Measurements from ENCODE around the gene ZNF333.
"Not testable (repeated sequence)": the region's sequence is repeated elsewhere in the genome, so short reads cannot be mapped to it uniquely, and the experiment has no call there.

Gene ZNF333

DNA sequence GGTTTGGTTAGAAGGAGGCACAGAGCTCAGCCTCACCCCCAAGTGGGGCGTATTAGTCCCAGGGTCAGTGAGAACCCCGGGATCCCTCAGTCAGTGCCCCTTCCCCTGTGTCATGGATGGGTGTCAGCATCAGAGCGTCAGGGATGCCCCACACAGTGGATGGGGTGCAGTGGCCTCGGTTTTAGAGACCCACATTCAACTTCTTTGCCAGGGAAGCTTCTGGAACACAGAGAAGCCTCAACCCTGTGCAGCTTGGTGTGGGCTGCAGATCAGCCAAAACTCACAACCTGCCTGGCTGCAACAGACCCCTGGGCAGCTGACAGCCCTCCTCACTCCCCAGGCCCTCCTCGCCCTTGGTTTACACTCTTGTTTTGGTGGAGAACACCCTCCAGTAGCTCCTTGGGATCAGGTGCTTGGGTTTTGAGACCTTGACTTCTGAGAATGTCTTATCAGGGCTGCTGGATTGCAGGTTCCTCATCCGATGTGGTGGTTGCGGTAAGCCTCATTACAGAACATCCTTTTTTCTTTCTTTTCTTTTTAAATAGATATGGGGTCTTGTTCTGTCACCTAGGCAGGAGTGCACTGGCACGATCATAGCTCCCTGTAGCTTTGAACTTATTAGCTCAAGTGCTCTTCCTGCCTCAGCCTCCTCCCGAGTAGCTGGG is 11.0 kb downstream of the ZNF333 start:
- DNase-seq, result no peak

DNA sequence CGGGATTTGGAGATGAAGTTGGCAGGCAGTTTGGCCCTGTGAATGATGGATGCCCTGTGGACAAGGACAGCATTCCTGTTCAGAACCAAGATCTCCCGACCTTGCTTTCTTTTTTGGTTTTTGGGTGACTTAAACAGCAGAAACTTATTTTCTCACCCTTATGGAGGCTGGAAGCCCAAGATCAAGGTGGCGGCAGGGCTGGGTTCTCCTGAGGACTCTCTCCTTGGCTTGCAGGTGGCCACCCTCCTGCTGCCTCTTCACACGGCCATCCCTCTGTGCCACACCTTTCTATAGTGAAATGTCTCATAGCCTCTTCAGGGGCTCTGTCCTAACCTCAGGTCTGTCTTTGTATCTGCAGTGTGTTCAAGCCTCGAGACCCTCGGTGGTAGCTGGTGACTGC is 14.0 kb downstream of the ZNF333 start:
- no peak for DNase-seq

DNA sequence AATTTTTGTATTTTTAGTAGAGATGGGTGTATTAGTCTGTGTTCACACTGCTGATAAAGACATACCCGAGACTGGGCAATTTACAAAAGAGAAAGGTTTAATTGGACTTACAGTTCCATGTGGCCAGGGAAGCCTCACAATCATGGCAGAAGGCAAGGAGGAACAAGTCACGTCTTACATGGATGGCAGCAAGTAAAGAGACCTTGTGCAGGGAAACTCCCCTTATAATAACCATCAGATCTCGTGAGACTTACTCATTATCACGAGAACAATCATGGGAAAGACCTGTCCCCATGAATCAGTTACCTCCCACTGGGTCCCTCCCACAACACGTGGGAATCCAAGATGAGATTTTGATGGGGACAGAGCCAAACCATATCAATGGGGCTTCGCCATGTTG is 14.6 kb downstream of the ZNF333 start:
- DNase-seq, result no peak

DNA sequence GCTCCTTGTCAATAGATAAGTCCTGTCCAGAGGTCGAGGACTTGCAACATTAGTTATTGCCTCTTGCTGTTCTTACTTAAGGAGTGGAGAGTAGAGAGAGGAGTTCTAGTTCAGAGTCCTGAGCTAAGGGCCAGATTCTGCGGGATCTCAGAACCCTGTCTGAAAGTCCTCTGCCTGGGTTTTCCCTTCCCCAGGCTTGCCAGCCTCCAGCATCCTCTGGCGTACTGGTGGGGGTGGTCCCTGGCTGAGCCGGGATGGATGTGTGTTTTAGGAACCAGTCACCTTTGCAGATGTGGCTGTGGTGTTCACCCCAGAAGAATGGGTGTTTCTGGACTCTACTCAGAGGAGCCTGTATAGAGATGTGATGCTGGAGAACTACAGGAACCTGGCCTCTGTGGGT is 26.0 kb downstream of the ZNF333 start:
- no peak for DNase-seq

DNA sequence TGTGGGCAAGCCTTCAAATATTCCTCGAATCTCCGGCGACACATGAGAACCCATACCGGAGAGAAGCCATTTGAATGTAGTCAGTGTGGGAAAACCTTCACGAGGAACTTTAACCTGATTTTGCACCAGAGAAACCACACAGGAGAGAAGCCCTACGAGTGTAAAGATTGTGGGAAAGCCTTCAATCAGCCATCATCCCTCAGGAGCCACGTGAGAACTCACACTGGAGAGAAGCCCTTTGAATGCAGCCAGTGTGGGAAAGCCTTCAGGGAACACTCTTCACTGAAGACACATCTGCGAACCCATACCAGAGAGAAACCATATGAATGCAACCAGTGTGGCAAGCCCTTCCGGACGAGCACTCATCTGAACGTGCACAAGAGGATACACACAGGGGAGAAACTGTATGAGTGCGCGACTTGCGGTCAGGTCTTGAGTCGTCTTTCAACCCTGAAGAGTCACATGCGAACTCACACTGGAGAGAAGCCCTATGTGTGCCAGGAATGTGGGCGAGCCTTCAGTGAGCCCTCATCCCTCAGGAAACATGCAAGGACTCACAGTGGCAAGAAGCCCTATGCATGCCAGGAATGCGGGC is 28.8 kb downstream of the ZNF333 start:
- no peak for DNase-seq

DNA sequence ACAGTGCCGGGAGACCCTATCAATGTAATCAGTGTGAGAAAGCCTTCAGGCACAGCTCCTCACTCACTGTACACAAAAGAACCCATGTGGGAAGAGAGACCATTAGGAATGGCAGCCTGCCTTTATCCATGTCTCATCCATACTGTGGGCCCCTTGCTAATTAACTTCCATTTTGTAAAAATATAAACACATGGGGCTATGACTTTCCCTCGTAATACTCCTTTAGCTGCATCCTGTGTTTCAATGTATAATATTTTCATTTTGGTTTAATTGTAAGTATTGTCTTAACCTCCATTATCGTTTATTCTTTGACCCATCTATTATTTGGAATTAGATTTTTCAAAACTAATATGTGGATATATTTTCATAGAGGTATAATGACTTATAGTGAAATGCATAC is 29.3 kb downstream of the ZNF333 start:
- DNase-seq, result no peak

DNA sequence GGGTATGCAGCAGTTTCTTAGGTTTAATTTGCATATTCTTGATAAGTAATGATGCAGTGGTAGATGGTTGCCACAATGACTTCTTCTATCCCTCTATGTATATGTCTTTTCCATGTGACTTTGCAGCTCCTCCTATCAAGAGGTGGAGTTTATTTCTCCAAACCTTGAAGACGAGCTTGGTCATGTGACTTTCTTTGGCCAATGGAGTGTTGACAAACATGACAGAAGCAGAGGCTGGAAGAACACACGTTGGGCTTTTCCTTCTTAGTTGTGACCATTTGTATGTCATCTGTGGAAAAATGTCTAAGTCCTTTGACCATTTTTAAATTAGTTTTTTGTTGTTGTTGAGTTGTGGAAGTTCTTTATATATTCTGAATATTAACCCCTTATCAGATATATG is 32.3 kb downstream of the ZNF333 start:
- DNase-seq, result no peak

DNA sequence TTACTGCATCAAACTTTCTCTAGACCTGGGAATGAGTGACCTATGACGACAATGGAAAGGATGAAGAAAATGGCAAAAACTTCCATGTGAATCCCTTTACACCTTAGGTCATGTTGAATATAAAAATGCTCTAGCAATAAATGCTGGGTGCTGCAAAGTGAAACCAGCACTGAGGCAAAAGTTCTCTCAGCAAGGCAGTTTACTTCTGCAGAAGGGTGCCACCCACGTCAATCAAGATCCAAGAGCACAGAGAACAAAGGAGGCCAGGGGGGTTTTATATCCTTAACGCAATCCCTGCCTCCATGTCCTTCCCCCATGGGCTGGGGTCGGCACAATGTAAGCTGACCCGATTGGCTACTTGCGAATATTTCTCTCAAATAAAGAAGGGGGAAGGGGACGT is 38.7 kb downstream of the ZNF333 start:
- no peak for DNase-seq

DNA sequence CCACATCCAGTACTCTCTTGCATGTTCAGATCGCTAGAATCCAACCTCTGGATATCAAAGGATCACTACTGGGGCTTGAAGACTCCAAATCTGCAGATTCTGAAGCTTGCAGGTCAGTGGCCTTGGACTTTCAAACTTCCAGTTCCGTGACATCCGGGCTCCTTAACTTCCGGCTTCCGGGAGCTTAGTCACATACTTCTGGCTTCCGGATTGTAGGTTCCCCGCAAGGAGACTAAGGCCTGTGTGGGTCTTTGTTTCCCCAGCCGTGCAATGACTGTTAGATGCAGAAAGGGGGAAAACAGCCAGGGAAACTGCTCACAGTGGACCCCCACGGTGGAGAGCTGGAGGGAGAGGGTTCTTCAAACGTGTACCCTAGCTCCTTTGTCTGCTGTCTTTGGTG is 41.4 kb downstream of the ZNF333 start:
- no peak for DNase-seq

DNA sequence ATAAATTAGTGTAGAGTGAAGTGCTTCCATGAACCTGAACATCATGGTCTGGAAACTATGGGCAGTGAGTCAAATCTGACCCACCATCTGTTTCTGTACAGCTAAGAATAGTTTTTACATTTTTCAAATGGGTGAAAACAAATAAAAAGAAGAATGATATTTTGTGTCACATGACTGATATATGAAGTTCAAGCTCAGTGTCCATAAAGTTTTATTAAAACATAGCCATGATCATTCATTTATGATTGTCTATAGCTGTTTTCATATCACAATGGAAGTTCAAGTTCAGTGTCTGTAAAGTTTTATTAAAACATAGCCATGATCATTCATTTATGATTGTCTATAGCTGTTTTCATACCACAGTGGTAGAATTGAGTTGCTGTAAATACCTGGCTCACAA is 42.7 kb downstream of the ZNF333 start:
- no peak for DNase-seq

DNA sequence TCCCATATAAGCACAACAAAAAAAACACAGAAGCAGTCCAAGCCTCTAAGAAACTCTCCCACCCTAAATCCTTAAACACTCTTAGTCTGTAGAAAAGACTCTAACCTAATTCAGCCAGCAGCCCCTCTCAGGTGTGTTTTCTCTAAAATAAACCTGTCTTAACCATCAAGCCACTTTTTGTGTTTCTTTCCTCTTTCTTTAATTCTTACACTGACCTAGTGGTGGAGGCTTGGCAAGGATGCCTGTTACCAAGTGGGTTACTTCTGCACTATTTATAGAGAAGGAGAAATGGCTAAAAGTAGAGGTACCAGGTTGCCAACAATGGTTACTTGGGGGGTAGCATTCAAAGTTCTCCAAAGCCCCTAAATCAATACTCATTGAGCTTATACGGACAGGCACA is 43.7 kb downstream of the ZNF333 start:
- no peak for DNase-seq

DNA sequence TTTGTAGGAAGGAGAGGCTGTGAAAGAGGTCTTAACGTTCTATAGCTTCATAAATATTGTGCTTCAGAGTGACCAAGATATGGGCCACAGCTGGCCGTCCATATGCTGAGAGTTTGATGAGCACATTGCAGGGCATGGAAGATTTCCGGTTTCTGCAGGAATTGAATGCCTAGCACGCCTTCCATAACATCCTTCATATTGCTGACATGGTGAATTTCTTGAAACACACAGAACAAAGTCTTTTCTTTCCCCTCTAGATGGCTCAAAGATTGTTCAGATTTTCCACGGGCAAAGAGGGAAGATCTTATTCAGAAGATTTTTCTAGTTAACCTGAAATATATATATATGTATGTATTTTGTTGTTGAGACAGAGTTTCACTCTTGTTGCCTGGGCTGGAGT is 46.1 kb downstream of the ZNF333 start:
- DNase-seq, result no peak

DNA sequence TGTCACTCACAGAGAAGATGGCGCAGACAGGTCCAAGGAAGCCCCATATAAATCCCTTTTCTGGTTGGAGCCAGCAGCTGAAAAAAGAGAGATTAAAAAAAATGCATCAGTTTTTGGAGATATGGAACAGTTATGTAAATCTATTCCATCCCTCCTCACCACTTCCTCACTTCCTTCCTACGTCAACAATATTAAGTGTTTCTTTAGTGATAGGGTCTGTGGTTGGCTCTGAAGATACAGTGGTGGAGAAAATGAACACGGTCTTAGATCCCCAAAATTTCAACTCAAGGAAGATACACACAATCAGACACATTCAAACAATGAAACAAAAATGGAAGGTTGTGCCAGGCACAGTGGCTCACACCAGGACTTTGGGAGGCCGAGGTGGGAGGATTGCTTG is 57.0 kb downstream of the ZNF333 start:
- DNase-seq, result no peak

DNA sequence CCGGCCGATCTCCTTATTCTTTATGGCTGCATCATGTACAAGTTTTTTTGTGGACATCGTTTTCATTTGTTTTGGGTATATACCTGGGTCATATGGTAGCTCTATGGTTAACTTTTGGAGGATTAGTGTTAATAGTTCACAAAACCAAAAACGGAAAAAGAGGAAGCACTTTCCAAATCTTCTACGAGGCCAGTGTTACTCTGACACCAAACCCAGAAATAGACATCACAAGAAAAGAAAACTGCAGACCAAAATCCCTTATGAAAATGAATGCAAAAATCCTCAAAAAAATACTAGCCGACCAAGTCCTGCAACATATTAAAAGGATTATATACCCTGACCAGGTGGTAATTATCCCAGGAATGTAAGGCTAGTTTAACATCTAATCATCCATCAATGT is 58.8 kb downstream of the ZNF333 start:
- no peak for DNase-seq

DNA sequence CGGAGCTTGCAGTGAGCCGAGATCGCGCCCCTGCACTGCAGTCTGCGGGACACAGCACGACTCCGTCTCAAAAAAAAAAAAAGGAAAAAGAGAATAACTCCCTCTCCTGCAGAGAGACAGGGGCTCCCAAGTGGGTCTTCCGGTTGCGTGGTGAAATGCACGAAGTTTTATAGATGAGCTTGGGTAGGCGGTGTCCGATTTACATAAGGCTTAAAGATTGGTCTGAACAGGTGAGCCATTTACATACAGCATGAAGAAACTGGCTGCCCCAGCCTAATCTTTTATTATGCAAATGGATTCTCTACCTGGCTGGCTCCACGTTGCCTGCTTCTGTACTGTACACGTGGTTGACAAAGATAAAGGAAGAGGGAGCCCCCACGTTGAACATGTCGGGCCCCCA is 69.0 kb downstream of the ZNF333 start:
- DNase-seq, result no peak

DNA sequence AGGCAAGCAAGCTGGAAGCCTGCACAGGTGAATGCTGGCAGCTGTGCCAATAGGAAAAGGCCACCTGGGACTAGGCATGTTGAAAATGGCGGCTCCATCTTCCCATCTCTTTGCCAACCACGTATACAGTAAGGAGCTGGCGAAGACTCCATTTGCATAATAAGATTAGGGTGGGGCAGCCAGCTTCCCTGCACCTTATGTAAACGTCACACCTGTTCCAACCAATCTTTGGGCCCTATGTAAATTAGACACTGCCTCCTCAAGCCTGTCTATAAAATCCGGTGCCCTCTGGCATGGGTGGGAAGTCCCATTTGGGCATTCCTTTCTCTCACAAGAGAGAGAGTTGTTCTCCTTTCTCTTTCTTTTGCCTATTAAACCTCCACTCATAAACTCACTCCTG is 71.8 kb downstream of the ZNF333 start:
- no peak for DNase-seq

DNA sequence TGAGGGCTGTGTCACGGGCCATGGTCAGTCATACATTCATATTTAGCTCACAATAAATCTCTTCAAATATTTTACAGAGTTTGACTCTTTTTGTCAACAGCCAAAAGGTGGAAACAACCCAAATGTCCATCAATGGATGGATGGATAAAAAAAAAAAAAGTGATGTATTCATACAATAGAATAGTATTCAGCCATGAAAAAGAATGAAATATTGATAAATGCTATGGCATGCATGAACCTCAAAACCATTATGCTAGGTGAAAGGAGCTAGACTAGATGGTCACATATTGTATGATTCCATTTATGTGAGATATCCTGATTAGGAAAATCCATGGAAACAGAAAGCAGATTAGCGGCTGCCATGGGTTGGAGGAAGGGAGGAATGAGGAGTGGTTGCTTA is 72.3 kb downstream of the ZNF333 start:
- no peak for DNase-seq

DNA sequence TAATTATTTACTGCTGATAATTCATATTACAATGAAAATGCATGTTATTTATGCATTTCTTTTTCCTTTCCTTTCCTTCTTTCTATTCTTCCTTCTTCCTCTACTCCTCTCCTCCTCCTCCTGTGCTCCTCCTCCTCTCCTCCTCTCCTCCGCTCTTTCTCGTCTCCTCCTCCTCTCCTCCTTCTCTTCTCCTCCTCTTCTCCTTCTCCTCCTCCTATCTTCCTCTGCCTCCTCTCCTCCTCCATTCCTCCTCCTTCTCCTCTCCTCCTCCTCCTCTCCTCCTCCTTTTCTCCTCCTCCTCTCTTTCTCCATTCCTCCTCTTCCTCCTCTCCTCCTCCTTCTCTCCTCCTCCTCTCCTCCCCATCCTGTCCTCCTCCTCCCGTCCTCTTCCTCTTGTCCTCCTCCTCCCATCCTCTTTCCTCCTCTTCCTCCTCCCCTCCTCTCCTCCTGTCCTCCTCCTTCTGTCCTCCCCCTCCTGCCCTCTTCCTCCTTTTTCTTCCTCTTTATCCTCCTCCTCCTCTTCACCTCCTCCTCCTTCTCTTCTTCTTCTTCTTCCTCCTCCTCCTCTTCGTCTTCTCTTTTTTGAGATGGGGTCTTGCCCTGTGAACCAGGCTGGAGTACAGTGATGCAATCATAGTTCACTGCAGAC is 73.8 kb downstream of the ZNF333 start:
- no peak for DNase-seq

DNA sequence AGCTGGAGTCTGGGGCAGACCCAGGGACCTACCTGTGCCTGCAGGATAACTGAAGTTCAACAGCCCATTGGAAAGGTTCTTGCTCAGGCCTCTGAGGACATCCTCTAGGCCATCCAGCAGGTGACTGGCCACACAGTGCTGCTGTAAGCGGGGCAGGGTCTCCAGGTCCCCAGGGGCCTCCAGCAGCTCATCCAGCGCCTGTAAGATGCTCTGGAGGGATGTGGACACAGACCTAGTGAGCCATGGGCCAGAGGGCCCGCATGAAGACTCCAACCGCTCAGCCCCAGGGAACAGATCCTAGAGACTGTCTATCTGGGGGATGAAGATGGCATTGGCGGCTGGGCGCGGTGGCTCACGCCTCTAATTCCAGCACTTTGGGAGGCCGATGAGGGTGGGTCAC is 74.6 kb downstream of the ZNF333 start:
- DNase-seq, result no peak

DNA sequence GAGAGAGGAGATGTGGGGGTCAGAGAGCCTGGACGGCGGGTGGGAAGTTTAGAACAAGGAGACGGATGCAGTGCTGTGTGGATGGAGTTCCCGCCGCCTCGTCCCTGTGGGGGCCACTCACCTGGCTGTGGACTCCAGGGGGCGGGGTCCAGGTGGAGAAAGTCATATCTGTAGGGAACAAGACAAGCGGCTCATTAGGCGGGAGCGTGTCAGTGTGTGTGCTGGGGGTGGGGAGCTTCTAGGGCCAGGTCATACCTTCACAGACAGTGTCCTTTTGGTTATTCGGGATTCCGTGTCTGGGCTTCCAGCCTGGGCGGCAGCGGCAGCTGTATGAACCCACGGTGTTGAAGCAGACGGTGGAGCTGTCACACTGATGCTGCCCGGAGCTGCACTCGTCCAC is 75.6 kb downstream of the ZNF333 start:
- not testable (repeated sequence) for DNase-seq

DNA sequence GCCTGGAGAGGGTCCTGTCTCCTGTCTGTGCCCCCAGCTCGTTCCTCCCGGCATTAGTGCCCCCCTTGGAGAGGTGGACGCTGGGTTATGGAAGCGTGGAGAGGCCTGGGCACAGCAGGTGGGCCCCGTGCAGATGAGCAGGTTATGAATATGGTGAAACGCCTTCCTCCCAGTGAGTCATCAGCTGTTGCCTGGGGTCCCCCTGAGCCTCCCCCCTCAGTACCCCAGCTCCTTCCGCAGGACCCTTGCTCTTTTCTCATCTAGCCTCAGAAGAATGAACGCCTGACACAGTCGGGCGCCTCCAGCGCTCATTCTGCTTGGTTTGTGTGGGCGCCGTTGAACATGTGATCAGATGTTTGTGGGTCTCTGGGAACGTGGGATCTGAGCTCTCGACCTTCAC is 76.0 kb downstream of the ZNF333 start:
- DNase-seq, result not testable (repeated sequence)

DNA sequence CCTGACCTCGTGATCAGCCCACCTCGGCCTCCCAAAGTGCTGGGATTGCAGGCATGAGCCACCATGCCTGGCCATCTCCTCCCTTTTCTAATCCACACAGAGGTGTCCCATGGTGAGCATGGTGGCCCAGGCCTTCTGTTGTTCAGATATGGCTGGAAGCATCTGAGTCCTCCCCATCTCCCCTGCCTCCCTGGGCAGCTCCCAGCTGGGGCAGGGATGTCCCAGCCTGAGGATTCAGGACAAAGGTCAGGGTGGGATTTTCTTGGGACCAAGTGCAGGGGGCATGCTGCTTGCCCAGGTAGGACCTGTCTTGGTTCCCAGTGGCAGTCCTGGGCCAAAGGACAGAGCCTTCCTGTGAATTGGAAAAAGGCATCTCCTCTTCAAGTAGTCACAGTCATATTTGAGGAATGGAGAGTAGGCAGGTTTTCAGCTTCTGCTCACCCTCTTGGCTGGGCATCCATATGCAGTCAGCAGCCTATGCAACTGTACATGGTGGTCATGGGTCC is 77.7 kb downstream of the ZNF333 start:
- no peak for DNase-seq

DNA sequence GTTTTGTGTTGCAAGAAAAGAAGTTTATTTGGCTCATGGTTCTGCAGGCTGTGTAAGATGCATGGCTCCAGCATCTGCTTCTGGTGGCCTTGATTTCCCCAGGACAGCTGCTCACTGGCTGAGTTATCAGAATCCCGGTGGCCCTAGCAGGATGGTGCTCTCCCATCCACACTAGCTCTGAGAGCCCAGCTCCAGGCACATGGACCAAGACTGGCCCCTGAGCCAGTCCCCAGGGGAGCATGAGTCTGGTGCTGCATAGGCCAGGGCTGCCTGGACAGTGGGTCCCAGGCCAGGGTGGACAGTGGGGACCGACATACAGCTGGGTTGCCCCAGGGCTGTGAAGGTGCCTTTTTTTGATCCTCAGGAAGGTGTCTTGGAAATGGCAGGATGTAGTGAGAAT is 78.2 kb downstream of the ZNF333 start:
- no peak for DNase-seq

DNA sequence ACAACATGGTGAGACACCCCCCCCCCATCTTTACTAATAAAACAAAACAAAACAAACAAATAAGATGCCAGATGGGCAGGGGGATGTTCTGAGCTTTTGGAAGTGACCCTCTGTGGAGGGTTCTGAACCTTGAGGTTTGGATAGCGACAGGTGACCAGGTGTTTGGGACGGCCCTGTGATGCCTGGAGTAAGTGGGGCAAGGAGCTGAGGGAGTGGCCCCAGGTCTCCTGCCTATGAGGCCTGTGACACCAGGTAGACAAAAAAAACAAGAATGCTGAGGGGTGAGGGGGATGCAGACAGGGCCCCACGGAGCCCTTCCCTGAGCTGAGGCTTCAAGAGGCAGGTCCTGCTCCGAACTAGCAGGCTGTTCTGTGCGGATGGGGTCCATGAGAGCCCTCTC is 79.4 kb downstream of the ZNF333 start:
- no peak for DNase-seq

DNA sequence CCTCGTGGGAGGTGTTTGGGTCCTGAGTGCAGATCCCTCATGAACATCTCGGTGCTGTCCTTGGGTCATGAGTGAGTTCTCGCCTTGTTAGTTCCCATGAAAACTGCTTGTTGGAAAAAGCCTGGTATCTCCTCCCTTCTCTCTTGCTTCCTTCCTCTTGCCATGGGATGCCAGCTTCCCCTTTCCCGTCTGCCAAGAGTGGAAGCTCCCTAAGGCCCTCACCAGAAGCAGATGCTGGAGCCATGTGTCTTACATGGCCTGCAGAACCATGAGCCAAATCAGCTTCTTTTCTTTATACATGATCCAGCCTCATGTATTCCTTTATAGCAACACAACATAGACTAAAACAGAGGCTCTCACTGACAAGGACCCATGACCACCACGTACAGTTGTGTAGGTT is 80.3 kb downstream of the ZNF333 start:
- DNase-seq, result no peak
